Endothelial cell of umbilical vein (primary cell): Measurements from ENCODE around the gene SORCS2. TPM values are rescaled to one million over a fixed set of nuclear protein-coding genes. Genes with fewer than 3 reads are reported as not detected.

ENCODE experiments used
- BruUV-seq: library from RNA; stranded (reverse); fragments of 400-500 nt; replicated peaks from 2 replicates; lab custom pipeline; 2021; lab: Mats Ljungman, UMichigan
- CTCF ChIA-PET: fragments of 300-600, 350-600 bp; sonication (Branson Sonifier 250); formaldehyde crosslinking; loops from one replicate; lab custom pipeline; 2021; ENCODE audit warnings: antibody characterized with exemption, inconsistent platforms; lab: Charles Lee
- POLR2A ChIA-PET: fragments of 300-600, 350-600 bp; sonication (Branson Sonifier 250); formaldehyde crosslinking; loops from one replicate; lab custom pipeline; 2021; ENCODE audit warnings: antibody characterized with exemption, inconsistent platforms; lab: Charles Lee
- DNase-seq: peaks from one replicate; pipeline ENCODE4 v3.0.0-alpha.2; 2011; ENCODE audit warnings: low read depth, low spot score
- FAIRE-seq: peaks from 2 replicates; lab custom pipeline; 2011; peaks lifted over from hg19 to GRCh38; lab: Jason Lieb, UNC
- H2AFZ ChIP-seq: 2 replicates; pipeline ENCODE4 v1.6.0; 2012; ENCODE audit warnings: low read depth, low read length, control low read depth, inconsistent platforms
- H3K27ac ChIP-seq: 2 replicates; pipeline ENCODE4 v1.5.1; 2011; ENCODE audit warnings: low read depth, mild to moderate bottlenecking, control low read depth, low read length, moderate library complexity; ENCODE audit not compliant: insufficient read depth
- H3K27me3 ChIP-seq, 2 experiments: 2 replicates each; pipeline versions ENCODE4 v1.6.0 to v1.6.1; 2011; ENCODE audit warnings: low read length in 2 of 2, mixed read lengths in 1 of 2; ENCODE audit not compliant: control insufficient read depth in 2 of 2, insufficient read depth in 2 of 2
- H3K36me3 ChIP-seq, 2 experiments: 2 replicates in 1 of 2; 3 replicates in 1 of 2; pipeline ENCODE4 v1.5.1; 2011; ENCODE audit warnings: low read length in 2 of 2, mild to moderate bottlenecking in 1 of 2, moderate library complexity in 1 of 2; ENCODE audit not compliant: control insufficient read depth in 2 of 2, insufficient read depth in 2 of 2; ENCODE audit errors: extremely low read depth in 1 of 2
- H3K4me1 ChIP-seq: 3 replicates; pipeline ENCODE4 v1.5.1; 2011; ENCODE audit warnings: mild to moderate bottlenecking, low read length; ENCODE audit not compliant: control insufficient read depth, insufficient read depth; ENCODE audit errors: extremely low read depth
- H3K4me2 ChIP-seq: 2 replicates; pipeline ENCODE4 v1.6.1; 2011; ENCODE audit warnings: low read length, control low read depth, mixed read lengths; ENCODE audit not compliant: insufficient read depth
- H3K4me3 ChIP-seq, 3 experiments: fragments of 200-600 bp in 1 of 3; sonication (generic), shearing (Covaris generic) in 1 of 3; replicated peaks in 1 of 3; 2 replicates each; pipeline ENCODE4 v1.5.1; 2011 to 2016; ENCODE audit warnings: control low read depth in 3 of 3, low read length in 3 of 3, mild to moderate bottlenecking in 2 of 3, inconsistent platforms in 1 of 3, low read depth in 1 of 3, moderate library complexity in 1 of 3; ENCODE audit not compliant: insufficient read depth in 1 of 3
- H3K79me2 ChIP-seq: 2 replicates; pipeline ENCODE4 v1.6.0; 2012; ENCODE audit warnings: low read length, inconsistent platforms; ENCODE audit not compliant: control insufficient read depth, insufficient read depth
- H3K9ac ChIP-seq: replicated peaks from 2 replicates; pipeline ENCODE3; 2011; ENCODE audit warnings: low read length, control low read depth; ENCODE audit not compliant: insufficient read depth; ENCODE audit errors: extremely low read depth
- H3K9me1 ChIP-seq: replicated peaks from 3 replicates; pipeline ENCODE4 v1.6.0; 2011; ENCODE audit warnings: mild to moderate bottlenecking, low read length; ENCODE audit not compliant: control insufficient read depth, insufficient read depth; ENCODE audit errors: extremely low read depth
- H3K9me3 ChIP-seq: replicated peaks from 2 replicates; pipeline ENCODE4 v1.5.1; 2012; ENCODE audit warnings: low read length, inconsistent platforms; ENCODE audit not compliant: control insufficient read depth, insufficient read depth
- H4K20me1 ChIP-seq: replicated peaks from 2 replicates; pipeline ENCODE3; 2011; ENCODE audit warnings: mild to moderate bottlenecking, low read length; ENCODE audit not compliant: control insufficient read depth, insufficient read depth; ENCODE audit errors: extremely low read depth
- CTCF ChIP-seq, 2 donors: IDR thresholded peaks; 1 replicate in 1 of 2; 2 replicates in 1 of 2; pipeline ENCODE4 v1.5.1; 2011; ENCODE audit warnings: low read length in 2 of 2, mild to moderate bottlenecking in 2 of 2, moderate library complexity in 2 of 2, control low read depth in 1 of 2, inconsistent platforms in 1 of 2, low read depth in 1 of 2; ENCODE audit not compliant: insufficient read depth in 1 of 2; ENCODE audit errors: extremely low read depth in 1 of 2
- EZH2 ChIP-seq: IDR thresholded peaks from 2 replicates; pipeline ENCODE4 v1.6.1; 2012; ENCODE audit warnings: borderline replicate concordance, low read depth, mild to moderate bottlenecking, moderate library complexity, low read length, inconsistent platforms; ENCODE audit not compliant: severe bottlenecking
- FOS ChIP-seq: IDR thresholded peaks from 2 replicates; pipeline ENCODE4 v1.6.1; 2011; ENCODE audit warnings: mild to moderate bottlenecking, low read length, moderate library complexity, borderline replicate concordance; ENCODE audit not compliant: insufficient read depth
- GATA2 ChIP-seq: IDR thresholded peaks from 2 replicates; pipeline ENCODE4 v1.7.0; 2011; ENCODE audit warnings: low read depth, mild to moderate bottlenecking, moderate library complexity, mixed read lengths, low read length; ENCODE audit not compliant: insufficient read length, insufficient read depth
- JUN ChIP-seq: IDR thresholded peaks from 2 replicates; pipeline ENCODE4 v1.6.1; 2011; ENCODE audit warnings: borderline replicate concordance, low read depth; ENCODE audit not compliant: insufficient read length, insufficient read depth
- MAX ChIP-seq: IDR thresholded peaks from 2 replicates; pipeline ENCODE4 v1.6.1; 2011; ENCODE audit not compliant: insufficient read depth, insufficient read length
- MYC ChIP-seq: IDR thresholded peaks from one replicate; pipeline ENCODE4 v1.6.1; 2011; ENCODE audit warnings: mild to moderate bottlenecking, low read depth, low read length
- POLR2A ChIP-seq: IDR thresholded peaks from 2 replicates; pipeline ENCODE4 v1.6.1; 2012; ENCODE audit warnings: low read depth, mild to moderate bottlenecking, control low read depth, low read length
- POLR2AphosphoS5 ChIP-seq: IDR thresholded peaks from 2 replicates; pipeline ENCODE4 v1.6.1; 2012; ENCODE audit warnings: low read depth, mild to moderate bottlenecking, control low read depth, low read length, moderate library complexity; ENCODE audit not compliant: insufficient read depth
- dilution Hi-C: fragments of 300-500 bp; cut with MboI; formaldehyde crosslinking; loops from one replicate; pipeline ENCODE4 v1.15.0; 2019; ENCODE audit warnings: low sequenced_read_pairs; ENCODE audit not compliant: extremely low pct_ligation_motif_present
- intact Hi-C: fragments of 100-400 bp; cut with micrococcal nuclease; formaldehyde crosslinking; loops from one replicate; pipeline ENCODE4 v1.10.0; 2022
- polyA plus RNA-seq, 4 experiments: library from polyadenylated mRNA; depleted of rRNA in 3 of 4; stranded (reverse) in 3 of 4; unstranded in 1 of 4; fragments of >200 nt; gene quantifications; 2 replicates each; pipeline versions ENCODE4 v1.2.1 to v1.2.3, GENCODE V29; 2011 to 2012; ENCODE audit warnings: missing spikeins in 1 of 4
- total RNA-seq: library from RNA; stranded (reverse); gene quantifications from 2 replicates; pipeline ENCODE4 v1.2.3, GENCODE V29; 2021

Gene SORCS2
- total and polyA plus RNA-seq, 2 donors (not counting 3 experiments of a cell fraction or from before 2014, with no cell fraction given): not detected

- dilution Hi-C loops (no loop called here), intact Hi-C loops (no loop called here)
- FAIRE-seq: no peak
- Histone ChIP-seq H3K9me3 (no peaks in the 10 kb centered on the region), H3K9ac (no peak overlapping the region), H3K79me2 (no peaks in the 10 kb centered on the region), H3K4me1 (no peaks in the 10 kb centered on the region), H4K20me1 (no peaks in the 10 kb centered on the region), H3K9me1 (no peaks in the 10 kb centered on the region), H3K4me3 (no peak overlapping the region), H3K27ac (no peak overlapping the region), H3K4me2 (no peak overlapping the region), H3K36me3 (no peaks in the 10 kb centered on the region), H2AFZ (no peak overlapping the region), H3K27me3 (no peaks in the 10 kb centered on the region)
- ChIA-PET POLR2A (no interaction called here), CTCF (no interaction called here)
- no TSS peak for BruUV-seq
- DNase-seq: no peak
- TF ChIP-seq CTCF (IDR thresholded peaks at IDR 0.05; ENCODE audit: extremely low read depth in 1 of 2, insufficient read depth in 1 of 2, low read depth in 1 of 2, low read length in 2 of 2): no peak
- no peak for TF ChIP-seq FOS
- no peak for TF ChIP-seq GATA2
- no peak for TF ChIP-seq POLR2A
- no peak for TF ChIP-seq MYC
- TF ChIP-seq POLR2AphosphoS5: no peak
- no peak for TF ChIP-seq JUN
- TF ChIP-seq EZH2: no peak
- no peak for TF ChIP-seq MAX
Measured at GRCh38 chr4:7240306-7240705, 48.0 kb downstream of the SORCS2 start.
